GM12878 (cell line): ENCODE results near the gene DDX27. TPM values are rescaled to one million over a fixed set of nuclear protein-coding genes. Genes with fewer than 3 reads are reported as not detected.
A peak's percentile ranks its signal among the peaks of the same experiment; 100 is the strongest.

Experiments used
- ATAC-seq: fragments of 200-7000 bp; cut with Tn5 transposase; 3 replicates; pipeline ENCODE4 v1.9.1; 2020; ENCODE audit warnings: mild to moderate bottlenecking, moderate library complexity
- BruUV-seq: library from RNA; stranded (reverse); fragments of 400-500 nt; replicated peaks from 2 replicates; lab custom pipeline; 2021; lab: Mats Ljungman, UMichigan
- CTCF ChIA-PET: fragments of 300-600 bp; sonication (Branson Sonifier 250); formaldehyde crosslinking; extraction: SDS; loops from one replicate; lab custom pipeline; 2021; ENCODE audit warnings: inconsistent platforms; lab: Yijun Ruan, JAX
- POLR2A ChIA-PET: fragments of 350-600 bp; formaldehyde crosslinking; extraction: SDS; loops from one replicate; lab custom pipeline; 2021; ENCODE audit warnings: inconsistent platforms; lab: Charles Lee
- RAD21 ChIA-PET: fragments of 300-600 bp; sonication (Branson Sonifier 250); formaldehyde crosslinking; loops from one replicate; lab custom pipeline; 2023; ENCODE audit warnings: antibody characterized with exemption; ENCODE audit not compliant: unreplicated experiment; lab: Charles Lee
- SMC1A ChIA-PET: fragments of 300-600 bp; sonication (Branson Sonifier 250); formaldehyde crosslinking; loops from one replicate; lab custom pipeline; 2023; ENCODE audit not compliant: unreplicated experiment, uncharacterized antibody; lab: Charles Lee
- DNase-seq: peaks from one replicate; pipeline ENCODE4 v3.0.0-alpha.2; 2011; ENCODE audit warnings: low read depth, low spot score
- FAIRE-seq: peaks from 3 replicates; lab custom pipeline; 2011; peaks lifted over from hg19 to GRCh38; lab: Jason Lieb, UNC
- H2AFZ ChIP-seq: 2 replicates; pipeline ENCODE4 v1.6.0; 2011; ENCODE audit warnings: low read depth, low read length, control low read depth; ENCODE audit not compliant: control insufficient read depth
- H3K27ac ChIP-seq: 2 replicates; pipeline ENCODE4 v1.5.1; 2011; ENCODE audit warnings: control low read depth; ENCODE audit not compliant: control insufficient read depth, insufficient read depth
- H3K27me3 ChIP-seq, 2 experiments: replicated peaks in 1 of 2; 2 replicates each; pipeline versions ENCODE4 v1.6.0 to v1.6.1; 2011; ENCODE audit warnings: low read length in 1 of 2; ENCODE audit not compliant: control insufficient read depth in 2 of 2, insufficient read depth in 2 of 2
- H3K36me3 ChIP-seq, 2 experiments: 2 replicates each; pipeline ENCODE4 v1.5.1; 2011; ENCODE audit warnings: low read length in 1 of 2; ENCODE audit not compliant: control insufficient read depth in 2 of 2, insufficient read depth in 2 of 2
- H3K4me1 ChIP-seq: 2 replicates; pipeline ENCODE4 v1.6.1; 2011; ENCODE audit warnings: mild to moderate bottlenecking, low read length, moderate library complexity, mixed read lengths; ENCODE audit not compliant: control insufficient read depth, insufficient read depth
- H3K4me2 ChIP-seq: 2 replicates; pipeline ENCODE4 v1.6.0; 2011; ENCODE audit warnings: control low read depth; ENCODE audit not compliant: control insufficient read depth, insufficient read depth
- H3K4me3 ChIP-seq: fragments of 200-600 bp; sonication (generic); 2 replicates; pipeline ENCODE4 v1.5.1; 2016
- H3K79me2 ChIP-seq: 2 replicates; pipeline ENCODE4 v1.6.0; 2011; ENCODE audit warnings: low read length; ENCODE audit not compliant: control insufficient read depth, insufficient read depth
- H3K9ac ChIP-seq: 2 replicates; pipeline ENCODE4 v1.8.0; 2011; ENCODE audit warnings: low read length, control low read depth, mixed read lengths; ENCODE audit not compliant: control insufficient read depth, insufficient read depth
- H3K9me3 ChIP-seq: replicated peaks from 3 replicates; pipeline ENCODE4 v1.5.1; 2011; ENCODE audit warnings: mild to moderate bottlenecking, low read length; ENCODE audit not compliant: control insufficient read depth, insufficient read depth
- H4K20me1 ChIP-seq: 2 replicates; pipeline ENCODE4 v1.6.0; 2011; ENCODE audit not compliant: control insufficient read depth, insufficient read depth
- ATF7 ChIP-seq: fragments of 450-650 bp; IDR thresholded peaks from 2 replicates; pipeline ENCODE4 v1.6.1; 2016; ENCODE audit warnings: low read depth, mild to moderate bottlenecking
- BMI1 ChIP-seq: fragments of 450-650 bp; IDR thresholded peaks from 2 replicates; pipeline ENCODE4 v1.6.1; 2016; ENCODE audit warnings: mild to moderate bottlenecking, moderate library complexity, borderline replicate concordance
- CBX3 ChIP-seq: fragments of 200-600 bp; sonication (generic); IDR thresholded peaks from 2 replicates; pipeline ENCODE4 v1.6.1; 2016; ENCODE audit warnings: low read depth, borderline replicate concordance
- CHD4 ChIP-seq: fragments of 200-600 bp; sonication (generic); IDR thresholded peaks from 2 replicates; pipeline ENCODE4 v1.6.1; 2016; ENCODE audit warnings: mild to moderate bottlenecking
- CREB1 ChIP-seq: IDR thresholded peaks from 2 replicates; pipeline ENCODE4 v1.6.1; 2012; ENCODE audit warnings: low read depth, mild to moderate bottlenecking, inconsistent platforms
- FOXM1 ChIP-seq: IDR thresholded peaks from 2 replicates; pipeline ENCODE4 v1.6.1; 2012; ENCODE audit warnings: low read depth, mild to moderate bottlenecking, inconsistent platforms, low read length, moderate library complexity
- KLF5 ChIP-seq: fragments of 450-650 bp; IDR thresholded peaks from 2 replicates; pipeline ENCODE4 v1.6.1; 2014; ENCODE audit warnings: mild to moderate bottlenecking; ENCODE audit not compliant: partially characterized antibody
- NFIC ChIP-seq: IDR thresholded peaks from 2 replicates; pipeline ENCODE4 v1.6.1; 2012; ENCODE audit warnings: low read depth, mild to moderate bottlenecking, inconsistent platforms, low read length, moderate library complexity
- NFXL1 ChIP-seq: fragments of 450-650 bp; IDR thresholded peaks from 2 replicates; pipeline ENCODE4 v1.6.1; 2017; ENCODE audit warnings: antibody characterized with exemption, mild to moderate bottlenecking, borderline replicate concordance
- PML ChIP-seq: IDR thresholded peaks from 2 replicates; pipeline ENCODE4 v1.6.1; 2012; ENCODE audit warnings: low read length, inconsistent platforms
- RCOR1 ChIP-seq: conservative IDR thresholded peaks from 2 replicates; pipeline ENCODE4 v1.6.1; 2012; ENCODE audit warnings: low read depth, low read length, improper control_type of control experiment
- SUPT20H ChIP-seq: IDR thresholded peaks from 2 replicates; pipeline ENCODE4 v1.6.1; 2011; ENCODE audit warnings: low read depth, mild to moderate bottlenecking, low read length, moderate library complexity, borderline replicate concordance; ENCODE audit not compliant: control insufficient read depth
- TCF12 ChIP-seq: IDR thresholded peaks from 2 replicates; pipeline ENCODE4 v1.6.1; 2011; ENCODE audit warnings: low read depth, mild to moderate bottlenecking, low read length
- WGBS: methylation state at CpG from one replicate; pipeline ENCODE4 v1.1.6; 2016; ENCODE audit warnings: low lambda C conversion rate; ENCODE audit not compliant: insufficient replicate concordance, insufficient coverage; ENCODE audit errors: missing lambda C conversion rate; 5-methylcytosine and 5-hydroxymethylcytosine counted together
- in situ Hi-C: fragments of 300-500 bp; cut with MboI; formaldehyde crosslinking; loops from 9 replicates; pipeline ENCODE4 v1.14.3; 2018; ENCODE audit warnings: mixed read lengths
- intact Hi-C: fragments of 100-400 bp; cut with micrococcal nuclease; formaldehyde crosslinking; loops from one replicate; pipeline ENCODE4 v1.14.2; 2022; ENCODE audit not compliant: unreplicated experiment
- polyA plus RNA-seq, 11 experiments: library from polyadenylated mRNA; depleted of rRNA in 4 of 11; unstranded in 6 of 11; stranded (reverse) in 5 of 11; fragments of >200 nt; fragmentation: Nextera tagmentation in 4 of 11; fragmentation: Illumina TruSeq in 1 of 11; extraction: Ambion mirVana in 4 of 11; extraction: Trizol in 1 of 11; gene quantifications; 1 replicate in 1 of 11; 2 replicates in 10 of 11; pipeline versions ENCODE4 v1.2.1 to v1.2.3, GENCODE V29; 2011 to 2016; ENCODE audit warnings: inconsistent platforms in 2 of 11, missing spikeins in 2 of 11, low read depth in 1 of 11
- total RNA-seq, 4 experiments: library from RNA; depleted of rRNA in 3 of 4; stranded (reverse); fragments of >200 nt in 3 of 4; fragmentation: Illumina TruSeq in 1 of 4; extraction: Trizol in 1 of 4; gene quantifications; 2 replicates each; pipeline versions ENCODE4 v1.2.1 to v1.2.3, GENCODE V29; 2013 to 2021
- TF ChIP-seq, protein P1 (sequence below): IDR thresholded peaks from 2 replicates; pipeline ENCODE4 v1.6.1; 2011; ENCODE audit warnings: low read depth, mild to moderate bottlenecking, low read length, moderate library complexity, borderline replicate concordance; ENCODE audit errors: extremely low read depth
- TF ChIP-seq, protein P2 (sequence below): IDR thresholded peaks from 2 replicates; pipeline ENCODE4 v1.6.1; 2011; ENCODE audit warnings: borderline replicate concordance, low read depth, mild to moderate bottlenecking, moderate library complexity, low read length; ENCODE audit not compliant: insufficient read depth, poor library complexity, severe bottlenecking
- TF ChIP-seq, protein P3 (sequence below): IDR thresholded peaks from 2 replicates; pipeline ENCODE4 v1.6.1; 2011; ENCODE audit warnings: borderline replicate concordance, low read depth, mild to moderate bottlenecking, moderate library complexity, mixed read lengths, low read length; ENCODE audit not compliant: insufficient read depth; ENCODE audit errors: extremely low read length
- TF ChIP-seq, protein P4 (sequence below), 3 experiments: IDR thresholded peaks in 2 of 3; conservative IDR thresholded peaks in 1 of 3; 2 replicates each; pipeline ENCODE4 v1.5.1; 2011; ENCODE audit warnings: low read depth in 3 of 3, low read length in 3 of 3, mild to moderate bottlenecking in 3 of 3, control low read depth in 2 of 3, moderate library complexity in 2 of 3, inconsistent platforms in 1 of 3, mixed read lengths in 1 of 3; ENCODE audit not compliant: control insufficient read depth in 2 of 3, insufficient read depth in 1 of 3; ENCODE audit errors: extremely low read depth in 1 of 3

The DDX27 gene
- total and polyA plus RNA-seq, 10 of the 15 experiments (the other 5 are each of a cell fraction or from before 2014, with no cell fraction given), result 19.8 to 78.8 (median 54.9) TPM

DNA sequence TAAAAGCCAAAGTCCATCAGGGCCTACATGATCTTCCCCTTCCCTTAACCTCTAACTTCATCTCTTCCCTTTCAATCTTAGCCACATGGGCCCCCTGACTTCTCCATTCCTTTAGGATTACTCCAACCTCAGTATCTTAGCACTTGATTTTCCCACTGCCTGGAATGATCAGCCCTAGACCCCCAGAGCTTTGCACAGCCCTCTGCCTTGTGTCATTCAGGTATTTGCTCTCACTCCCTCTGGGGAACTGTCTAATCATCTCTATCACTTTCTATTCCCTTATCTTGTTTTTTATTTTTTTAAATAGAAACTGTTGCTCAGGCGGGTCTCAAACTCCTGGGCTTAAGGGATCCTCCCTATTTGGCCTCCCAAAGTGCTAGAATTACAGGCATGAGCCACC, 72.0 kb downstream of the DDX27 start:
- Histone ChIP-seq H3K79me2 (peaks cover 24% of the 10 kb centered on the region), H3K36me3 (peaks cover 26 to 38% of the 10 kb centered on the region in 2 experiments), H3K4me3 (no peak overlapping the region), H3K4me2 (no peak overlapping the region), H2AFZ (no peak overlapping the region), H3K27me3 (no peaks in the 10 kb centered on the region), H3K9ac (no peak overlapping the region), H3K4me1 (peaks cover 7% of the 10 kb centered on the region; the same call in 1 of the 2 replicates), H3K9me3 (peaks cover 15% of the 10 kb centered on the region), H4K20me1 (peaks cover 10% of the 10 kb centered on the region), H3K27ac (peak overlapping the region; percentile 11; the same call in 1 of the 2 replicates)
- peak; percentile 15; the same call in 2 of the 3 replicates for ATAC-seq
- FAIRE-seq, result no peak
- in situ Hi-C loops (no loop called here), intact Hi-C loops (no loop called here)
- no peak for DNase-seq
- ChIA-PET POLR2A (interaction anchor here (1.1 to 1.9 kb wide), 3 partner anchors 9 to 13 kb away, joined by 4 to 6 read pairs (median 4); no protein-coding TSS in a partner anchor), RAD21 (no interaction called here), SMC1A (interaction anchor here (1.1 kb wide), 1 partner anchor 12 kb away, joined by 3 read pairs; no protein-coding TSS in a partner anchor), CTCF (no interaction called here)
- BruUV-seq, result no TSS peak
- TF ChIP-seq CBX3 (no peak), TCF12 (no peak), BMI1 (no peak), CREB1 (no peak), NFXL1 (no peak), CHD4 (no peak), FOXM1 (no peak), KLF5 (no peak), RCOR1 (no peak), SUPT20H (no peak), NFIC (no peak), PML (no peak), ATF7 (no peak)
- TF ChIP-seq, protein P1, sequence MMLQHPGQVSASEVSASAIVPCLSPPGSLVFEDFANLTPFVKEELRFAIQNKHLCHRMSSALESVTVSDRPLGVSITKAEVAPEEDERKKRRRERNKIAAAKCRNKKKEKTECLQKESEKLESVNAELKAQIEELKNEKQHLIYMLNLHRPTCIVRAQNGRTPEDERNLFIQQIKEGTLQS, result no peak
- TF ChIP-seq, protein P2, sequence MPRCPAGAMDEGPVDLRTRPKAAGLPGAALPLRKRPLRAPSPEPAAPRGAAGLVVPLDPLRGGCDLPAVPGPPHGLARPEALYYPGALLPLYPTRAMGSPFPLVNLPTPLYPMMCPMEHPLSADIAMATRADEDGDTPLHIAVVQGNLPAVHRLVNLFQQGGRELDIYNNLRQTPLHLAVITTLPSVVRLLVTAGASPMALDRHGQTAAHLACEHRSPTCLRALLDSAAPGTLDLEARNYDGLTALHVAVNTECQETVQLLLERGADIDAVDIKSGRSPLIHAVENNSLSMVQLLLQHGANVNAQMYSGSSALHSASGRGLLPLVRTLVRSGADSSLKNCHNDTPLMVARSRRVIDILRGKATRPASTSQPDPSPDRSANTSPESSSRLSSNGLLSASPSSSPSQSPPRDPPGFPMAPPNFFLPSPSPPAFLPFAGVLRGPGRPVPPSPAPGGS, result no peak
- TF ChIP-seq, protein P3, sequence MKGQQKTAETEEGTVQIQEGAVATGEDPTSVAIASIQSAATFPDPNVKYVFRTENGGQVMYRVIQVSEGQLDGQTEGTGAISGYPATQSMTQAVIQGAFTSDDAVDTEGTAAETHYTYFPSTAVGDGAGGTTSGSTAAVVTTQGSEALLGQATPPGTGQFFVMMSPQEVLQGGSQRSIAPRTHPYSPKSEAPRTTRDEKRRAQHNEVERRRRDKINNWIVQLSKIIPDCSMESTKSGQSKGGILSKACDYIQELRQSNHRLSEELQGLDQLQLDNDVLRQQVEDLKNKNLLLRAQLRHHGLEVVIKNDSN, result no peak
- TF ChIP-seq, protein P4, sequence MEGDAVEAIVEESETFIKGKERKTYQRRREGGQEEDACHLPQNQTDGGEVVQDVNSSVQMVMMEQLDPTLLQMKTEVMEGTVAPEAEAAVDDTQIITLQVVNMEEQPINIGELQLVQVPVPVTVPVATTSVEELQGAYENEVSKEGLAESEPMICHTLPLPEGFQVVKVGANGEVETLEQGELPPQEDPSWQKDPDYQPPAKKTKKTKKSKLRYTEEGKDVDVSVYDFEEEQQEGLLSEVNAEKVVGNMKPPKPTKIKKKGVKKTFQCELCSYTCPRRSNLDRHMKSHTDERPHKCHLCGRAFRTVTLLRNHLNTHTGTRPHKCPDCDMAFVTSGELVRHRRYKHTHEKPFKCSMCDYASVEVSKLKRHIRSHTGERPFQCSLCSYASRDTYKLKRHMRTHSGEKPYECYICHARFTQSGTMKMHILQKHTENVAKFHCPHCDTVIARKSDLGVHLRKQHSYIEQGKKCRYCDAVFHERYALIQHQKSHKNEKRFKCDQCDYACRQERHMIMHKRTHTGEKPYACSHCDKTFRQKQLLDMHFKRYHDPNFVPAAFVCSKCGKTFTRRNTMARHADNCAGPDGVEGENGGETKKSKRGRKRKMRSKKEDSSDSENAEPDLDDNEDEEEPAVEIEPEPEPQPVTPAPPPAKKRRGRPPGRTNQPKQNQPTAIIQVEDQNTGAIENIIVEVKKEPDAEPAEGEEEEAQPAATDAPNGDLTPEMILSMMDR (IDR thresholded peaks at IDR 0.05 in 2 of 3, conservative IDR thresholded peaks at IDR 0.05 in 1 of 3; ENCODE audit: control insufficient read depth in 2 of 3, extremely low read depth in 1 of 3, insufficient read depth in 1 of 3, low read depth in 3 of 3, low read length in 3 of 3), result no peak
- WGBS, result 7% methylated on average over 1 of the region's 1 CpG
